Duodenal mucosa (tissue), 2 donors: ENCODE results near the gene TADA3.
A peak's percentile ranks its signal among the peaks of the same experiment; 100 is the strongest.

ENCODE experiments used
- H3K27ac ChIP-seq: one replicate; pipeline ENCODE4 v1.7.0; 2013; ENCODE audit warnings: low read depth, low read length
- H3K27me3 ChIP-seq, 2 donors: one replicate each; pipeline ENCODE4 v1.7.0; 2013; ENCODE audit warnings: low read length in 2 of 2, control low read depth in 1 of 2; ENCODE audit not compliant: insufficient read depth in 2 of 2, control insufficient read depth in 1 of 2
- H3K36me3 ChIP-seq, 2 donors: one replicate each; pipeline ENCODE4 v1.7.0; 2013; ENCODE audit warnings: low read length in 2 of 2, control low read depth in 1 of 2; ENCODE audit not compliant: insufficient read depth in 2 of 2, control insufficient read depth in 1 of 2
- H3K4me1 ChIP-seq, 2 donors: one replicate each; pipeline ENCODE4 v1.7.0; 2013; ENCODE audit warnings: low read length in 2 of 2, control low read depth in 1 of 2; ENCODE audit not compliant: insufficient read depth in 2 of 2, control insufficient read depth in 1 of 2
- H3K4me3 ChIP-seq, 2 donors: one replicate each; pipeline ENCODE4 v1.7.0; 2013; ENCODE audit warnings: low read length in 2 of 2, low read depth in 1 of 2
- H3K9ac ChIP-seq, 2 donors: one replicate each; pipeline ENCODE4 v1.7.0; 2013; ENCODE audit warnings: low read length in 2 of 2, low read depth in 1 of 2
- H3K9me3 ChIP-seq, 2 donors: one replicate each; pipeline ENCODE4 v1.7.0; 2013; ENCODE audit warnings: low read length in 2 of 2, control low read depth in 1 of 2; ENCODE audit not compliant: control insufficient read depth in 1 of 2

The TADA3 gene

GRCh38 chr3:9826815-9827573 lies 34.7 kb upstream of the TADA3 start:
- Histone ChIP-seq H3K36me3 (peaks cover 8% of the 10 kb centered on the region in 2 donors), H3K9me3 (no peaks in the 10 kb centered on the region), H3K27ac (no peak overlapping the region), H3K4me3 (no peak overlapping the region), H3K4me1 (peaks cover 5 to 8% of the 10 kb centered on the region in 2 donors), H3K27me3 (no peaks in the 10 kb centered on the region), H3K9ac (no peak overlapping the region)

GRCh38 chr3:9825451-9826040 lies 33.3 kb upstream of the TADA3 start:
- Histone ChIP-seq H3K9me3 (no peaks in the 10 kb centered on the region), H3K27ac (no peak overlapping the region), H3K4me3 (no peak overlapping the region), H3K4me1 (peaks cover 5 to 8% of the 10 kb centered on the region in 2 donors), H3K36me3 (peaks cover 4 to 8% of the 10 kb centered on the region in 2 donors), H3K27me3 (no peaks in the 10 kb centered on the region), H3K9ac (no peak overlapping the region)

GRCh38 chr3:9820946-9821345 lies 28.7 kb upstream of the TADA3 start:
- H3K36me3 ChIP-seq: peaks cover 0 to 5% of the 10 kb centered on the region in 2 donors
- H3K27ac ChIP-seq: no peak overlapping the region

GRCh38 chr3:9820543-9820942 lies 28.3 kb upstream of the TADA3 start:
- H3K4me3 ChIP-seq: no peak overlapping the region
- H3K27me3 ChIP-seq: no peaks in the 10 kb centered on the region
- no peaks in the 10 kb centered on the region for H3K9me3 ChIP-seq
- H3K4me1 ChIP-seq: peaks cover 3 to 5% of the 10 kb centered on the region in 2 donors
- H3K36me3 ChIP-seq: peaks cover 0 to 5% of the 10 kb centered on the region in 2 donors
- no peak overlapping the region for H3K27ac ChIP-seq
- no peak overlapping the region for H3K9ac ChIP-seq

More at GRCh38 chr3:9820946-9821345, 28.7 kb upstream of the TADA3 start:
- Histone ChIP-seq H3K27me3 (no peaks in the 10 kb centered on the region), H3K9ac (no peak overlapping the region), H3K4me3 (no peak overlapping the region), H3K9me3 (no peaks in the 10 kb centered on the region), H3K4me1 (peaks cover 5 to 8% of the 10 kb centered on the region in 2 donors)

- H3K36me3 ChIP-seq: peaks cover 0 to 5% of the 10 kb centered on the region in 2 donors
- H3K9me3 ChIP-seq: no peaks in the 10 kb centered on the region
- no peak overlapping the region for H3K9ac ChIP-seq
These were observed 26.5 kb upstream of the TADA3 start for GRCh38 chr3:9818666-9819335.

GRCh38 chr3:9817436-9817835 lies 25.2 kb upstream of the TADA3 start:
- Histone ChIP-seq H3K9ac (no peak overlapping the region), H3K4me1 (no peaks in the 10 kb centered on the region), H3K36me3 (peaks cover 0 to 5% of the 10 kb centered on the region in 2 donors), H3K27me3 (no peaks in the 10 kb centered on the region), H3K4me3 (no peak overlapping the region), H3K9me3 (no peaks in the 10 kb centered on the region), H3K27ac (no peak overlapping the region)

More at GRCh38 chr3:9818666-9819335, 26.5 kb upstream of the TADA3 start:
- Histone ChIP-seq H3K4me1 (no peaks in the 10 kb centered on the region), H3K27me3 (no peaks in the 10 kb centered on the region), H3K27ac (no peak overlapping the region), H3K4me3 (no peak overlapping the region)

GRCh38 chr3:9815986-9816385 lies 23.7 kb upstream of the TADA3 start:
- H3K27ac ChIP-seq: no peak overlapping the region
- peaks cover 0 to 5% of the 10 kb centered on the region in 2 donors for H3K36me3 ChIP-seq
- H3K4me1 ChIP-seq: peaks cover under 1% of the 10 kb centered on the region in 2 donors
- no peak overlapping the region for H3K4me3 ChIP-seq
- H3K27me3 ChIP-seq: no peaks in the 10 kb centered on the region
- H3K9ac ChIP-seq: no peak overlapping the region
- H3K9me3 ChIP-seq: no peaks in the 10 kb centered on the region

GRCh38 chr3:9812870-9813483 lies 20.7 kb upstream of the TADA3 start:
- peaks cover 0 to 5% of the 10 kb centered on the region in 2 donors for H3K36me3 ChIP-seq
- peaks cover 18 to 23% of the 10 kb centered on the region in 2 donors for H3K4me1 ChIP-seq
- H3K27me3 ChIP-seq: no peaks in the 10 kb centered on the region
- H3K4me3 ChIP-seq: no peak overlapping the region
- H3K27ac ChIP-seq: no peak overlapping the region
- no peak overlapping the region for H3K9ac ChIP-seq
- H3K9me3 ChIP-seq: no peaks in the 10 kb centered on the region

- Histone ChIP-seq H3K4me1 (peaks cover 18 to 23% of the 10 kb centered on the region in 2 donors), H3K36me3 (peaks cover 2 to 18% of the 10 kb centered on the region in 2 donors), H3K27ac (no peak overlapping the region), H3K4me3 (peak overlapping the region; percentile 78 to 79), H3K9ac (peak overlapping the region in 1 of 2 donors; percentile 71), H3K9me3 (no peaks in the 10 kb centered on the region), H3K27me3 (no peaks in the 10 kb centered on the region)
These were observed 18.6 kb upstream of the TADA3 start for GRCh38 chr3:9810846-9811245.

- H3K27ac ChIP-seq: no peak overlapping the region
- peaks cover 6 to 22% of the 10 kb centered on the region in 2 donors for H3K36me3 ChIP-seq
- peak overlapping the region; percentile 70 to 71 for H3K9ac ChIP-seq
These were observed 18.1 kb upstream of the TADA3 start for GRCh38 chr3:9810433-9810770.

More at GRCh38 chr3:9810433-9810770, 18.1 kb upstream of the TADA3 start:
- Histone ChIP-seq H3K27me3 (no peaks in the 10 kb centered on the region), H3K4me1 (peaks cover 18 to 23% of the 10 kb centered on the region in 2 donors), H3K4me3 (peak overlapping the region; percentile 78 to 79), H3K9me3 (no peaks in the 10 kb centered on the region)
